Activated CD4-positive, alpha-beta T cell treated with anti-CD3 and anti-CD28 coated beads, Interleukin-2, amount 10 ng/mL, durations not matched to agents 7 days and 5 days (primary cell): ENCODE results near the gene TAF8. TPM values are rescaled to one million over a fixed set of nuclear protein-coding genes. Genes with fewer than 3 reads are reported as not detected.

Experiments
- CTCF ChIA-PET: fragments of 350-600 bp; sonication (Branson Sonifier 250); formaldehyde crosslinking; loops from one replicate; lab custom pipeline; 2021; ENCODE audit warnings: antibody characterized with exemption; lab: Charles Lee
- POLR2A ChIA-PET: fragments of 350-600 bp; sonication (Branson Sonifier 250); formaldehyde crosslinking; loops from one replicate; lab custom pipeline; 2021; ENCODE audit warnings: antibody characterized with exemption; lab: Charles Lee
- DNase-seq: peaks from one replicate; pipeline ENCODE4 v3.0.0-alpha.2; 2020
- H3K27ac Mint-ChIP-seq: one replicate; pipeline ENCODE4 v1.8.0; 2021; ENCODE audit warnings: mild to moderate bottlenecking, moderate library complexity, mixed read lengths
- H3K27me3 Mint-ChIP-seq: one replicate; pipeline ENCODE4 v1.8.0; 2021; ENCODE audit warnings: mixed read lengths
- H3K36me3 Mint-ChIP-seq: one replicate; pipeline ENCODE4 v1.8.0; 2021; ENCODE audit warnings: low read depth, mixed read lengths
- H3K4me1 Mint-ChIP-seq: one replicate; pipeline ENCODE4 v1.8.0; 2021; ENCODE audit warnings: mixed read lengths
- H3K4me3 Mint-ChIP-seq: one replicate; pipeline ENCODE4 v1.8.0; 2021; ENCODE audit warnings: mild to moderate bottlenecking, moderate library complexity, mixed read lengths
- H3K9me3 Mint-ChIP-seq: one replicate; pipeline ENCODE4 v1.8.0; 2021; ENCODE audit warnings: mixed read lengths
- total RNA-seq, 2 experiments: library from RNA; stranded (reverse); gene quantifications; one replicate each; pipeline ENCODE4 v1.2.3, GENCODE V29; 2021

The TAF8 gene
- total RNA-seq, 2 experiments from 2014 or later: 53.2 to 60.2 TPM

DNA sequence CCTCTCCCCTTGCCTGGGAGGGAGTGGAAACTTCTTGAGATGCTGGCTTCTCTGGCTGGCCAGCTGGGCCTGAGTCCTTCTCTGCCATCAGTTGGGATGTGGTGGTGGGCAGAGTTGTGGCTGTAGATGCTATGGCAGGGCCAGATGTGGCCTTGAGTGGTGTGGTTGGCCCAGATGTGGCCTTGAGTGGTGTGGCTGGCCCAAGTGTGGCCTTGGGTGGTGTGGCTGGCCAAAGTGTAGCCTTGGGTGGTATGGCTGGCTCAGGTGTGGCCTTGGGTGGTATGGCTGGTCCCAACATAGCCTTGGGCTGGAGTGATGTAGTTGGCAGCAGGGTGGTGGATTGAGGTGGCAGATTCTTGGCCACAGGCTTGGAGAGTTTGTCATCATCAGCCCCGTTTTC is 55.4 kb downstream of the TAF8 start:
- Mint-ChIP-seq H3K27ac (no peak overlapping the region), H3K4me3 (no peak overlapping the region), H3K27me3 (peaks cover 10% of the 10 kb centered on the region), H3K4me1 (peaks cover 9% of the 10 kb centered on the region), H3K9me3 (no peaks in the 10 kb centered on the region), H3K36me3 (no peaks in the 10 kb centered on the region)
- no peak for DNase-seq
- ChIA-PET CTCF (interaction anchor here (0.6 to 4.7 kb wide), 2 partner anchors 10 to 296 kb away, joined by 3 to 54 read pairs; no protein-coding TSS in a partner anchor), POLR2A (no interaction called here)

DNA sequence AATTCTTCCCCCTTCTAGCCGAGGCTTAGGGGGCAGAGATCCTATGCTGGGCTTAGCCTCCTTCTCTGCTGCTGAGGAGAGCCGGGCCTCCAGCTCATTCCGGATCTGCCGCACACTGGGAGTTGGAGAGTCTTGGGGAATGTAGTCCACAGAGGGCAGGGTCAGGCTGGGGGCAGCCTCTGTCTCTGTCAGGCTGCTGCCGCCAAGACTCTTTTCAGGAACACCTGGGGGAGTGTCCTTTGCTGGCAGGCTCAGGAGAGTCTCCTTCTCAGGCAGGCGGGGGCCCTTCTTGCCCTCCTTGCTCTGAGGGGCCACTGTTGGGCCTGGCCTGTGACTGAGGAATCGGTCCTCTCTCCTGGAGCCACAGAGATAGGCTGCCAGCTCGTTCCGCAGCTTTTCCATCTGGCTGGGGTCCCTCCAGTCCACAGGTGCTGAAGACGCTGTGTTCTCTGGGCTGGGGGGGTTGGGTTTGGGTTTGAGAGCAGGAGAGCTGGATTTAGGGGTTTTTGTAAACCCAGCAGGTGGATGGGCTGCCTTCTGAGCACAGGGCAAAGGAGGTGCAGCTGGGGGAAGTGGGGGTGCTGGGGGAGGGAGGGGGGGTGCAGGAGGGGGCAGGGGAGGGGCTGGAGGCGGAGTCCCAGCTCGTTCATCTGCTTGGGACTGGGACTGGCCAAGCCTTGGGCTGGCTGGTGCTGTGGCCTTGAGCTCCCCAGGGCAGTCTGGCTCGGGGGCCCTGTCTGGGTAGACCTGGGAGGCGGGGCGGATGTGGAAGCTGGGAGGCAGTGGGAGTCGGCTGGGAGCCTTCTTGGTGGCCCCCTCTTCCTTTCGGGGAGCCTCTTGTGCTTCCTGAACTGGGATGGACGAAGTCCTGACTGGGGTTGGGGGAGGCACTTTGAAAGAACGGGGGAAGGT is 56.0 kb downstream of the TAF8 start:
- CTCF ChIA-PET: interaction anchor here (0.6 to 4.7 kb wide), 2 partner anchors 9 to 297 kb away, joined by 3 to 54 read pairs; no protein-coding TSS in a partner anchor
- no peak overlapping the region for H3K27ac Mint-ChIP-seq

DNA sequence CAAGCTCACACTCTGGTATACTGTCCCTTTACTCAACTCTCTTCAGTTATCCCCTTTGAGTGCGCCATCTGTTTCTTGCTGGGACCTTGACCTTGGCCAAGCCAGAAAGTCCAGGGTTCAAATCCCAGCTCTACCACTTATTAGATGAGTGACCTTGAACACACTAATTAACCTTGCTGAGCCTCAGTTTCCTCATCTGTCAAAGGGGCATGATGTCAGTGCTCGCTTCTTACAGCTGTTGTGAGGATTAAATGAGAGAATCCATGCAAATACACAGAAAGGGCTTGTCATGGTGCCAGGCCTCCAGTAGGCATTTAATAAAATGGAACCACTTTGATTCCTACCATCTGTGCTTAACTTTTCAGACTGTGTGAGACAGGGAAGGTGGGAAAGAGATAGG is 57.7 kb downstream of the TAF8 start:
- Mint-ChIP-seq H3K27me3 (peaks cover 15% of the 10 kb centered on the region), H3K27ac (no peak overlapping the region), H3K9me3 (no peaks in the 10 kb centered on the region), H3K4me3 (no peak overlapping the region), H3K36me3 (no peaks in the 10 kb centered on the region), H3K4me1 (peaks cover 8% of the 10 kb centered on the region)
- no peak for DNase-seq
- ChIA-PET POLR2A (no interaction called here), CTCF (interaction anchor here (1.0 to 1.1 kb wide), 2 partner anchors 11 to 13 kb away, joined by 3 to 4 read pairs; no protein-coding TSS in a partner anchor)

More for the DNA sequence above, 56.0 kb downstream of the TAF8 start:
- H3K4me1 Mint-ChIP-seq: peaks cover 8% of the 10 kb centered on the region
- H3K4me3 Mint-ChIP-seq: no peak overlapping the region
- H3K27me3 Mint-ChIP-seq: peaks cover 10% of the 10 kb centered on the region
- H3K9me3 Mint-ChIP-seq: no peaks in the 10 kb centered on the region
- POLR2A ChIA-PET: no interaction called here
- H3K36me3 Mint-ChIP-seq: no peaks in the 10 kb centered on the region
- no peak for DNase-seq

DNA sequence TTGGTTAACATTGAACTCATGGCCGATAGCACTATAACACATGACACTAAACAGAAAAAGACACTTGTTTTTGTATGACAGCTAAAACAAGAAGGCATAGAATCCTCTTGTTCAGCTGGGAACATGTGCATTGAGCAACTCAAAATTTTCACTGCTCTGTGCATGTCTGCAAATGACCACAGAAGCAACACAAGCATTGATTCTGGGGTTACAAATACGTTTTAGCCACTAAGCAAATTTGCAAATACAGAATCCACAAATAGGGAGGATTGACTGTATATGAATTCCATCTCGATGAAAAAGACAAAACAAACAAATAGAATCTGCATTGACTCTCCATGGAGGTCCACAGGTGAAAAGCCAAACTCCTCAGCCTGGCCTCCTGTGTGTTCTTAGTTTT is 60.4 kb downstream of the TAF8 start:
- CTCF ChIA-PET: no interaction called here
- Mint-ChIP-seq H3K4me1 (no peaks in the 10 kb centered on the region), H3K9me3 (no peaks in the 10 kb centered on the region), H3K27ac (no peak overlapping the region), H3K27me3 (peaks cover 13% of the 10 kb centered on the region), H3K4me3 (no peak overlapping the region), H3K36me3 (no peaks in the 10 kb centered on the region)
- POLR2A ChIA-PET: no interaction called here
- DNase-seq: no peak

DNA sequence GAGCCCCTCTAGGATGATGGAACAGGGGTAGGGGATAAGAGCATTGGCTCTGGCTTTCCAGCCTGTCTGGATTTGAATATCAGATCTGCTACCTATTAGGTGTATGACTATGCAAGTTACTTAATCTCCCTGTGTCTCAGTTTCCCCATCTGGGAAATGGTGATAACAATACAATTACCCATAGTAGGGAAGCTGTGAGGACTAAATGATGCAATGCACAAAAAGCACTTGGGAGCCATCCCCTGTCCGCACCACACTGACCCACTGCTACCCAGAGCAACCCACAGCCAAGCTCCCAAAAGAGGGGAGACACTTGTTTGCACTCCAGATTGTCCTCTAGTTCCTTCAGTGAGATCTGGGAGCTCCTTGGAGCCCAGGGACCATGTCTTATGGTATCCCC is 62.0 kb downstream of the TAF8 start:
- Mint-ChIP-seq H3K27ac (no peak overlapping the region), H3K36me3 (no peaks in the 10 kb centered on the region), H3K4me1 (no peaks in the 10 kb centered on the region), H3K27me3 (peaks cover 17% of the 10 kb centered on the region), H3K9me3 (no peaks in the 10 kb centered on the region), H3K4me3 (no peak overlapping the region)
- POLR2A ChIA-PET: interaction anchor here (0.6 to 0.7 kb wide), 2 partner anchors 11 to 18 kb away, joined by 5 to 6 read pairs; no protein-coding TSS in a partner anchor
- DNase-seq: no peak
- CTCF ChIA-PET: interaction anchor here (1.2 to 8.2 kb wide), 4 partner anchors 8 to 435 kb away, joined by 3 to 54 read pairs (median 4); no protein-coding TSS in a partner anchor

DNA sequence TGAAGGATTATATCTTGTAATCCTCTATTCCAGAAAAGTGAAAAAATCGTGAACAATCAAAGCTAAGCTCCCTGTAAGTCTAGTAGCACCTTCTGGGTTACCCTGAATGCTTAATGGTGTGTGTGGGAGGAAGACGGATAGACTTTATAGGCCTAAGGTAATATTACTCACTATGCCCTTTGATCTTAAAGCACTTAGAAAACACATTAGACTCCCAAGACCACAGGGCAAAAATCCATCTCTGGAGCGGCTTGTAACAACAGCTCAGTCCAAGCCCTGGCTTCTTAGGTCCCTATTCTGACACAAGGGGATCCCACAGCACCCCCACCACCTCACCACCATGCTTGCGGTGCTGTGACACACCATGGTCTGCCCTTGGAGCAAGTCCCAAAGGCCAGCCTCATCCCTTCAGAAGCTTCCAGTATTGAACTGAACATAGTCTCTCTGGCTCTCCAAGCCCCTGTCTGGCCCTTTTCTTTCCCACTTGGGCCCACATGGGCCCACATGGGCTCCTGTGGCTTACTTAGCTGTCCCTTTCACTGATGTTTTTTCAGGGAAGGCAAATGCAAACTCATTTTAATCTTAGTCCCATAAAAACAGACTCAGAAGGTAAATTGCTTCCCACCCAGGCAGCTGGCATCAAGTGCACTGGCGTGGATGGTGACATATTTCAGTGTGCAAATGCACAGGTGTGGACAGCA is 63.8 kb downstream of the TAF8 start:
- Mint-ChIP-seq H3K27ac (no peak overlapping the region), H3K4me1 (no peaks in the 10 kb centered on the region), H3K9me3 (no peaks in the 10 kb centered on the region), H3K27me3 (peaks cover 13% of the 10 kb centered on the region), H3K4me3 (no peak overlapping the region), H3K36me3 (no peaks in the 10 kb centered on the region)
- ChIA-PET POLR2A (no interaction called here), CTCF (interaction anchor here (1.1 to 8.2 kb wide), 2 partner anchors 10 to 327 kb away, joined by 3 to 54 read pairs; no protein-coding TSS in a partner anchor)
- no peak for DNase-seq

DNA sequence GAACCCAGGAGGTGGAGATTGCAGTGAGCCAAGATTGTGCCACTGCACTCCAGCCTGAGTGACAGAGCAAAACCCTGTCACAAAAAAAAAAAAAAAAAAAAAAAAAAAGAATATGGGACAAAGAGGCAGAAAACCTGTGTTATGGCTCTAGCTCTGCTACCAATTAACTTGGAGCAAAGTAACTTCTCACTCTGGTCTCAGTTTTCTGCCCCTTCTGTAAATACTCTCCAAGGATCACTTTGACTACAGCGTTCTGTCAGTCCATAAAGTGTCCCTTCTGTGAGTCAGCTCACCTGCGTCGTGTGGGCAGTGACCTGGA is 67.5 kb downstream of the TAF8 start:
- Mint-ChIP-seq H3K27me3 (peaks cover 8% of the 10 kb centered on the region), H3K27ac (no peak overlapping the region)
- no peak for DNase-seq

DNA sequence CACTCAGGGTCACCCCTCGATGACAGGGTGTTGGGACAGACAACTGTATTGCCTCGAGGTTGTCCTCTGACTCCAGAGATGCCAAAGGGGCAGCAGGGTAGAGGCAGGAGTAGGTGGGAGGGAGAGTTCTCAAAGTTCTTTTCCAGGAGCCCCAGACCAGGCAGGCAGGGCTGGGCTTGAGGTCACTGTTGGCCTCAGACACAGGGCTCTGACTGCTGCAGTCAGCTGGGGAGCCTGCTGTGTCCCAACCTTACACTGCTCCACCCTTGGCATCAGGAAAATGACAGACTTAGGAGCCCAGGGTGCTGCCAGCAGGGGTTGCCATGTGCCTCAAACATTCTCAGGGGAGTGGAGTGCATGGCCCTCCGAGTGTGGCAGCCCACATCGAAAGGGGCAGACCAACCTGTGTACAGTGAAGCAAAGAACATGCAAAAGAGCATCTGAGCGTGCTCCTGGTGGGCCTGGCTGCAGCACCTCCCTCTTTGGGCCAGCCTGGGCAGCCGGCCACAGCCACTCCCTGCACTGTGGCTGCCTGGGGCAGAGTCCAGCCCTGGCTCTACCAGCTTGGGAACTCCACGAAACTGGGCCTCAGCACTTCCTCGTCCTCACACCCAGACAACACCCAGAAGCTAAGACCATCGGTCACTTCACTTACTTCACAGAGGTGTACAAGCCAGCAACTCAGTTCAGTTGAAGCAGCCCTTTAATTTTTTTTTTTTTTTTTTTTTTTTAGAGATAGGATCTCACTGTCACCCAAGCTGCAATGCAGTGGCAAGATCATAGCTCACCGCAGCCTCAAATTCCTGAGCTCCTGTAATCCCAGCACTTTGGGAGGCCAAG is 68.1 kb downstream of the TAF8 start:
- no peak for DNase-seq
- no peaks in the 10 kb centered on the region for H3K9me3 Mint-ChIP-seq
- no peak overlapping the region for H3K27ac Mint-ChIP-seq
- no peak overlapping the region for H3K4me3 Mint-ChIP-seq
- CTCF ChIA-PET: interaction anchor here (0.8 to 8.2 kb wide), 2 partner anchors 14 to 74 kb away, joined by 3 to 54 read pairs; no protein-coding TSS in a partner anchor
- H3K27me3 Mint-ChIP-seq: peaks cover 8% of the 10 kb centered on the region
- POLR2A ChIA-PET: no interaction called here
- H3K4me1 Mint-ChIP-seq: no peaks in the 10 kb centered on the region
- no peaks in the 10 kb centered on the region for H3K36me3 Mint-ChIP-seq

More for the DNA sequence above, 67.5 kb downstream of the TAF8 start:
- POLR2A ChIA-PET: no interaction called here
- Mint-ChIP-seq H3K4me1 (no peaks in the 10 kb centered on the region), H3K4me3 (no peak overlapping the region), H3K9me3 (no peaks in the 10 kb centered on the region), H3K36me3 (no peaks in the 10 kb centered on the region)
- CTCF ChIA-PET: interaction anchor here (0.8 to 8.2 kb wide), 2 partner anchors 13 to 74 kb away, joined by 3 to 54 read pairs; no protein-coding TSS in a partner anchor

DNA sequence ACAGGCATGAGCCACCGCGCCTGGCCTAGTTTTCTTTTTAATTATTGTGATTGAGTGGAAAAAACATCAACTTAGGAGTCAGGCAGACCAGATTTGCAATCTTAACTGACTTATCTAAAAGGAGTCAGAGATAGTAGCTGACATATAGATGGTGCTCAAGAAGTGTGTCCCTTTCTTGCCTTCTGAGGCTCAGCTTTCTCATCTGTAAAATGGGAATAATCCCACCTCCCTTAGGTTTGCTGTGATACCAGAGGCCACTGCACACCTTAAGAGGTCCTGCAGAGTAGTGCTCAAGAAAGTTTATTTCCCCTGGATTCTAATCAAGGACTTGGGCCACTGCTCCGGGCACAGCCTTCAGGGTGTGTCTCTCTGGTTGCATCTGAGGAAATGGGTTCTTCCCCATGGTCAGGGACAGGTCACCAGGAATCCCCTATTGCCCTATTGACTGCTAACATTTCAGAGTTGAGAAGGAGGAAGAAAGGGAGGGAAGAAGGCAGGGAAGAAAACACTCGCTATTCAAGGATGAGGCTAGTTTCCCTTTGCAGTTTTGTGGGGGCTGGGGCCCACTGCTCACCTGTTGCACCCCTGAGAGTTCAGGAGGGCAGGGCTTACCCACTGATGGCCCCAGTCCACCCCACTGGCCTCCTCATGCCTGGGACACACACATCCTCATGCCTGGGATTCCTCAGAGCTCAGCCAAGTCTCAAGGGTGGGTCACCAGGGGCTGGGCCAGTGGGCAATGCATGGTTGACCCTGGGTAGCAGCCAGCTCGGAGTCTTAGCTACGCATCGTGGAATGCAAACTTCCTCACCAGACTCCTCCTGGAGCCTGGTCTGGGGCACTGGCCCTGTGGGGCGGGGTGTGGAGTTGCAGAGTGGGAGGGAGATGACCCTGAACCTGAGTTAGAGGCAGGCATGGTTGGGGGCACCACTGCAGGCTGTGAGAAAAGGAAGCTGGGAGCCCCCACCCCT is 70.9 kb downstream of the TAF8 start:
- ChIA-PET CTCF (interaction anchor here (0.6 to 2.1 kb wide), 2 partner anchors 17 to 59 kb away, joined by 3 to 9 read pairs; no protein-coding TSS in a partner anchor), POLR2A (no interaction called here)
- H3K27me3 Mint-ChIP-seq: peaks cover 8% of the 10 kb centered on the region

DNA sequence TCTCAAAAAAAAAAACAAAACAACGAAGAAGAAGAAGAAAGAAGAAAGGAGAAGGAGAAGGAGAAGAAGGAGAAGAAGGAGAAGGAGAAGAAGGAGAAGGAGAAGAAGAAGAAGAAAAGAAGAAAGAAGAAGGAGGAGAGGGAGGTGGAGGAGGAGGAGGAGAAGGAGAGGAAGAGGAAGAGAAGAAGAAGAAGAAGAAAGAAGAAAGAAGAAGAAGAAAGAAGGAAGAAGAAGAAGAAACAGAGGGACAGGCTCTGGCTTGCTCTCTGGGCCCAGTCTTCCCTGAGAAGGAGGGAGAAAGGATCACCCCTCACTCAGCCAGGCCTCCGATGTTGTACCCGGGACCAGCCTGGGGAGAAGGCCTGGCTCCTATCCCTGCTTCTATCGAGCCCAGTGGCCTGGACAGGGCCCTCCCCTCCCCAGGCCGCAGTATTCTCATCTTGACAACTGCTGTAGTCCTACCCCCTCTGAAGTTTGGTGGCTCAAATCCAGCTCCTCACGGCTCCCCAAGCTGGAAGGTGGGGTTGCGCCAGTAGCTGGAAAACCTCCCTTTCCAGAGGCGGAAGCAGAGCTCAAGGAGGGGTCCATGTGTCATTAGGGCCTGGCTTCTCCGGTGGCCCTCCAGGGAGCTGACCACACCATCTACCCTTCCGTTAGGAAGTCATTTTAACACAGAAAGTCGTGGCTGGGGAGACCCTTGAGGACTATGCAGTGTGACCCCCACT is 73.2 kb downstream of the TAF8 start:
- H3K9me3 Mint-ChIP-seq: no peaks in the 10 kb centered on the region
- no peaks in the 10 kb centered on the region for H3K27me3 Mint-ChIP-seq
- H3K4me3 Mint-ChIP-seq: no peak overlapping the region
- no peaks in the 10 kb centered on the region for H3K36me3 Mint-ChIP-seq
- POLR2A ChIA-PET: no interaction called here
- H3K27ac Mint-ChIP-seq: no peak overlapping the region
- CTCF ChIA-PET: interaction anchor here (0.8 to 1.2 kb wide), 4 partner anchors 11 to 32 kb away, joined by 3 to 9 read pairs (median 3); no protein-coding TSS in a partner anchor
- no peak for DNase-seq
- H3K4me1 Mint-ChIP-seq: no peaks in the 10 kb centered on the region

More for the DNA sequence above, 70.9 kb downstream of the TAF8 start:
- H3K4me3 Mint-ChIP-seq: no peak overlapping the region
- H3K27ac Mint-ChIP-seq: no peak overlapping the region
- H3K36me3 Mint-ChIP-seq: no peaks in the 10 kb centered on the region
- no peaks in the 10 kb centered on the region for H3K4me1 Mint-ChIP-seq
- DNase-seq: no peak
- H3K9me3 Mint-ChIP-seq: no peaks in the 10 kb centered on the region
